ENCODE results near the gene SYAP1.

DNA sequence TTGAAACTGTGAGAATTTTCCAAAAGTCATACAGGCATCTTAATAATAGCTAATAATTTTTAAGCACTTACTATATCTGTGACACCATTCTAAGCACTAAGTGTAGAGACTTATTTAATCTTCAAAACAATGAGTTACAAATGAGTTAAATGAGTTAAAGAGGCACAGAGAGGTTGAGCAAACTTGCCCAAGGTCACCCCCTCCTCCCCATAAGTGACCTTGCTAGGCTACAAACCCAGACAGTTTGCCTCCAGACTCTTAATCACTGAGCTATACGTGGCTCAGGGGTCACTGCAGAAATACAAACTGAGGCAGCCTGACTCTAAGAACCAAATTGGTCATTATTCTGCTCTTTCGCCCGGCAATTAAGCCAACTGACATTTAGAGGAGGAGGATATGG is 22.5 kb upstream of the SYAP1 start:
- no peak for TF ChIP-seq RAD21 (conservative IDR thresholded peaks at IDR 0.05)
- TF ChIP-seq, protein P1, sequence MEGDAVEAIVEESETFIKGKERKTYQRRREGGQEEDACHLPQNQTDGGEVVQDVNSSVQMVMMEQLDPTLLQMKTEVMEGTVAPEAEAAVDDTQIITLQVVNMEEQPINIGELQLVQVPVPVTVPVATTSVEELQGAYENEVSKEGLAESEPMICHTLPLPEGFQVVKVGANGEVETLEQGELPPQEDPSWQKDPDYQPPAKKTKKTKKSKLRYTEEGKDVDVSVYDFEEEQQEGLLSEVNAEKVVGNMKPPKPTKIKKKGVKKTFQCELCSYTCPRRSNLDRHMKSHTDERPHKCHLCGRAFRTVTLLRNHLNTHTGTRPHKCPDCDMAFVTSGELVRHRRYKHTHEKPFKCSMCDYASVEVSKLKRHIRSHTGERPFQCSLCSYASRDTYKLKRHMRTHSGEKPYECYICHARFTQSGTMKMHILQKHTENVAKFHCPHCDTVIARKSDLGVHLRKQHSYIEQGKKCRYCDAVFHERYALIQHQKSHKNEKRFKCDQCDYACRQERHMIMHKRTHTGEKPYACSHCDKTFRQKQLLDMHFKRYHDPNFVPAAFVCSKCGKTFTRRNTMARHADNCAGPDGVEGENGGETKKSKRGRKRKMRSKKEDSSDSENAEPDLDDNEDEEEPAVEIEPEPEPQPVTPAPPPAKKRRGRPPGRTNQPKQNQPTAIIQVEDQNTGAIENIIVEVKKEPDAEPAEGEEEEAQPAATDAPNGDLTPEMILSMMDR (IDR thresholded peaks at IDR 0.05; ENCODE audit: poor library complexity, severe bottlenecking), result no peak
- TF ChIP-seq, protein P2, sequence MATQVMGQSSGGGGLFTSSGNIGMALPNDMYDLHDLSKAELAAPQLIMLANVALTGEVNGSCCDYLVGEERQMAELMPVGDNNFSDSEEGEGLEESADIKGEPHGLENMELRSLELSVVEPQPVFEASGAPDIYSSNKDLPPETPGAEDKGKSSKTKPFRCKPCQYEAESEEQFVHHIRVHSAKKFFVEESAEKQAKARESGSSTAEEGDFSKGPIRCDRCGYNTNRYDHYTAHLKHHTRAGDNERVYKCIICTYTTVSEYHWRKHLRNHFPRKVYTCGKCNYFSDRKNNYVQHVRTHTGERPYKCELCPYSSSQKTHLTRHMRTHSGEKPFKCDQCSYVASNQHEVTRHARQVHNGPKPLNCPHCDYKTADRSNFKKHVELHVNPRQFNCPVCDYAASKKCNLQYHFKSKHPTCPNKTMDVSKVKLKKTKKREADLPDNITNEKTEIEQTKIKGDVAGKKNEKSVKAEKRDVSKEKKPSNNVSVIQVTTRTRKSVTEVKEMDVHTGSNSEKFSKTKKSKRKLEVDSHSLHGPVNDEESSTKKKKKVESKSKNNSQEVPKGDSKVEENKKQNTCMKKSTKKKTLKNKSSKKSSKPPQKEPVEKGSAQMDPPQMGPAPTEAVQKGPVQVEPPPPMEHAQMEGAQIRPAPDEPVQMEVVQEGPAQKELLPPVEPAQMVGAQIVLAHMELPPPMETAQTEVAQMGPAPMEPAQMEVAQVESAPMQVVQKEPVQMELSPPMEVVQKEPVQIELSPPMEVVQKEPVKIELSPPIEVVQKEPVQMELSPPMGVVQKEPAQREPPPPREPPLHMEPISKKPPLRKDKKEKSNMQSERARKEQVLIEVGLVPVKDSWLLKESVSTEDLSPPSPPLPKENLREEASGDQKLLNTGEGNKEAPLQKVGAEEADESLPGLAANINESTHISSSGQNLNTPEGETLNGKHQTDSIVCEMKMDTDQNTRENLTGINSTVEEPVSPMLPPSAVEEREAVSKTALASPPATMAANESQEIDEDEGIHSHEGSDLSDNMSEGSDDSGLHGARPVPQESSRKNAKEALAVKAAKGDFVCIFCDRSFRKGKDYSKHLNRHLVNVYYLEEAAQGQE (IDR thresholded peaks at IDR 0.05; ENCODE audit: borderline replicate concordance), result no peak
- no peak for TF ChIP-seq POLR2AphosphoS5 (IDR thresholded peaks at IDR 0.05)
- TF ChIP-seq MXI1 (conservative IDR thresholded peaks at IDR 0.05; ENCODE audit: poor library complexity, severe bottlenecking), result no peak
- TF ChIP-seq EZH2 (IDR thresholded peaks at IDR 0.05; ENCODE audit: borderline replicate concordance, insufficient read depth, low read length, poor library complexity, severe bottlenecking), result no peak
- no peak for TF ChIP-seq EP300 (conservative IDR thresholded peaks at IDR 0.05; ENCODE audit: poor library complexity, severe bottlenecking)
